Loucy (cell line): ENCODE results near the gene GABRG3.

Experiments
- CTCF ChIP-seq: fragments of 200-600 bp; sonication (generic); conservative IDR thresholded peaks from 2 replicates; pipeline ENCODE4 v1.5.1; 2014; ENCODE audit warnings: mild to moderate bottlenecking, antibody characterized with exemption, low read length
- EZH2phosphoT487 ChIP-seq: fragments of 200-600 bp; IDR thresholded peaks from 2 replicates; pipeline ENCODE4 v1.6.1; 2018; ENCODE audit warnings: antibody characterized with exemption, mild to moderate bottlenecking, moderate library complexity, borderline replicate concordance

- TF ChIP-seq CTCF (no peak), EZH2phosphoT487 (no peak)
Observed at GRCh38 chr15:27278761-27279160, 307.8 kb downstream of the GABRG3 start.
